ENCODE data around the gene LTBR.

GRCh38 chr12:6377667-6377994, 6.3 kb upstream of the LTBR start:
- TF ChIP-seq, protein P1, sequence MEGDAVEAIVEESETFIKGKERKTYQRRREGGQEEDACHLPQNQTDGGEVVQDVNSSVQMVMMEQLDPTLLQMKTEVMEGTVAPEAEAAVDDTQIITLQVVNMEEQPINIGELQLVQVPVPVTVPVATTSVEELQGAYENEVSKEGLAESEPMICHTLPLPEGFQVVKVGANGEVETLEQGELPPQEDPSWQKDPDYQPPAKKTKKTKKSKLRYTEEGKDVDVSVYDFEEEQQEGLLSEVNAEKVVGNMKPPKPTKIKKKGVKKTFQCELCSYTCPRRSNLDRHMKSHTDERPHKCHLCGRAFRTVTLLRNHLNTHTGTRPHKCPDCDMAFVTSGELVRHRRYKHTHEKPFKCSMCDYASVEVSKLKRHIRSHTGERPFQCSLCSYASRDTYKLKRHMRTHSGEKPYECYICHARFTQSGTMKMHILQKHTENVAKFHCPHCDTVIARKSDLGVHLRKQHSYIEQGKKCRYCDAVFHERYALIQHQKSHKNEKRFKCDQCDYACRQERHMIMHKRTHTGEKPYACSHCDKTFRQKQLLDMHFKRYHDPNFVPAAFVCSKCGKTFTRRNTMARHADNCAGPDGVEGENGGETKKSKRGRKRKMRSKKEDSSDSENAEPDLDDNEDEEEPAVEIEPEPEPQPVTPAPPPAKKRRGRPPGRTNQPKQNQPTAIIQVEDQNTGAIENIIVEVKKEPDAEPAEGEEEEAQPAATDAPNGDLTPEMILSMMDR (IDR thresholded peaks at IDR 0.05), result no peak
- no peak for TF ChIP-seq POLR2A (IDR thresholded peaks at IDR 0.05)

All from adrenal gland (tissue), 5 donors.